C1 segment of cervical spinal cord (tissue), 14 donors: ENCODE measurements around the gene IFNGR2.

ENCODE experiments used
- DNase-seq, 14 donors: peaks; one replicate each; lab custom pipeline; 2025; lab: John Stamatoyannopoulos, UW

IFNGR2 gene

GRCh38 chr21:33481314-33481943 is 78.2 kb downstream of the IFNGR2 start:
- no peak for DNase-seq
